ENCODE measurements around the gene STAT6.

DNA sequence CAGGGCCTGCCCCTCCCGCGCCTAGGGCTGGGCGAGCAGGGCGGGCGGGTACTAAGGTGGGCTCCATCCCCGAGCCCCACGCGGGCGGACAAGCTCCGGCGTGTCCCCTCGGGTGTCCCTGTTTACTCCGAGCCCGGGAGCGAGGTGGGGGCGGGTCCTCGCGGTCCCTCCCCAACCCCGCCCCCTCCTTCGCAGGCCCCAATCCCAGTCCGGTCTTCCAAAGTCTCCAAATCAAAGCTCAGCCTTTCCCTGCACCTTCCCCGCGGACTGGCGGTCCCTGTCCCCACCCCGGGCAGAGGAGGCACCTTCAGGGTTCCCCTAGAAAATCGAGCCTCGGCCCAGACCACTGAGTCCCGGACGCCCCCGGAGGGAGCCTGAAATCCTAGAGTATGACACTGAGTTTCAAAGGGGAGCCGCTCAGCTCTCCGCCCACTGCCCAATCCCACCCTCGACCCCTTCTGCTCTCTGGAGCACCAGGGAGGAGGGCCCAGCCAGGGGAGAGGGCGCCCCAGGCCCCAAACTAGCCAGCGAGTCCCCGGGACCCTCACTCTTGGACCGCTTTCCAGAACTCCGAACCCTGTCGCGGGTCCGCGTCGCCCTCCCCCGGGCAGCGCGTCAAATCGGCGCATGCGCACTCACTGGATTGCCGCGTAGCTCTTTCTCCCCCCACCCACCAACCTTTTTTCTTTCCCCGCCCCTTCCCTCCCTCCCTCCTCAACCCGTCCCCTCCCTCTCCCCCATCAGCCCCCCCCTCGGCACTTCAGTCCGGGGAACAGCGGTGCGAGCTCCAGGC is 16.8 kb upstream of the STAT6 start, which contains the start of gene LRP1:
- TF ChIP-seq, protein P1, sequence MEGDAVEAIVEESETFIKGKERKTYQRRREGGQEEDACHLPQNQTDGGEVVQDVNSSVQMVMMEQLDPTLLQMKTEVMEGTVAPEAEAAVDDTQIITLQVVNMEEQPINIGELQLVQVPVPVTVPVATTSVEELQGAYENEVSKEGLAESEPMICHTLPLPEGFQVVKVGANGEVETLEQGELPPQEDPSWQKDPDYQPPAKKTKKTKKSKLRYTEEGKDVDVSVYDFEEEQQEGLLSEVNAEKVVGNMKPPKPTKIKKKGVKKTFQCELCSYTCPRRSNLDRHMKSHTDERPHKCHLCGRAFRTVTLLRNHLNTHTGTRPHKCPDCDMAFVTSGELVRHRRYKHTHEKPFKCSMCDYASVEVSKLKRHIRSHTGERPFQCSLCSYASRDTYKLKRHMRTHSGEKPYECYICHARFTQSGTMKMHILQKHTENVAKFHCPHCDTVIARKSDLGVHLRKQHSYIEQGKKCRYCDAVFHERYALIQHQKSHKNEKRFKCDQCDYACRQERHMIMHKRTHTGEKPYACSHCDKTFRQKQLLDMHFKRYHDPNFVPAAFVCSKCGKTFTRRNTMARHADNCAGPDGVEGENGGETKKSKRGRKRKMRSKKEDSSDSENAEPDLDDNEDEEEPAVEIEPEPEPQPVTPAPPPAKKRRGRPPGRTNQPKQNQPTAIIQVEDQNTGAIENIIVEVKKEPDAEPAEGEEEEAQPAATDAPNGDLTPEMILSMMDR (IDR thresholded peaks at IDR 0.05), result no peak
- TF ChIP-seq, protein P2, sequence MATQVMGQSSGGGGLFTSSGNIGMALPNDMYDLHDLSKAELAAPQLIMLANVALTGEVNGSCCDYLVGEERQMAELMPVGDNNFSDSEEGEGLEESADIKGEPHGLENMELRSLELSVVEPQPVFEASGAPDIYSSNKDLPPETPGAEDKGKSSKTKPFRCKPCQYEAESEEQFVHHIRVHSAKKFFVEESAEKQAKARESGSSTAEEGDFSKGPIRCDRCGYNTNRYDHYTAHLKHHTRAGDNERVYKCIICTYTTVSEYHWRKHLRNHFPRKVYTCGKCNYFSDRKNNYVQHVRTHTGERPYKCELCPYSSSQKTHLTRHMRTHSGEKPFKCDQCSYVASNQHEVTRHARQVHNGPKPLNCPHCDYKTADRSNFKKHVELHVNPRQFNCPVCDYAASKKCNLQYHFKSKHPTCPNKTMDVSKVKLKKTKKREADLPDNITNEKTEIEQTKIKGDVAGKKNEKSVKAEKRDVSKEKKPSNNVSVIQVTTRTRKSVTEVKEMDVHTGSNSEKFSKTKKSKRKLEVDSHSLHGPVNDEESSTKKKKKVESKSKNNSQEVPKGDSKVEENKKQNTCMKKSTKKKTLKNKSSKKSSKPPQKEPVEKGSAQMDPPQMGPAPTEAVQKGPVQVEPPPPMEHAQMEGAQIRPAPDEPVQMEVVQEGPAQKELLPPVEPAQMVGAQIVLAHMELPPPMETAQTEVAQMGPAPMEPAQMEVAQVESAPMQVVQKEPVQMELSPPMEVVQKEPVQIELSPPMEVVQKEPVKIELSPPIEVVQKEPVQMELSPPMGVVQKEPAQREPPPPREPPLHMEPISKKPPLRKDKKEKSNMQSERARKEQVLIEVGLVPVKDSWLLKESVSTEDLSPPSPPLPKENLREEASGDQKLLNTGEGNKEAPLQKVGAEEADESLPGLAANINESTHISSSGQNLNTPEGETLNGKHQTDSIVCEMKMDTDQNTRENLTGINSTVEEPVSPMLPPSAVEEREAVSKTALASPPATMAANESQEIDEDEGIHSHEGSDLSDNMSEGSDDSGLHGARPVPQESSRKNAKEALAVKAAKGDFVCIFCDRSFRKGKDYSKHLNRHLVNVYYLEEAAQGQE (IDR thresholded peaks at IDR 0.05; ENCODE audit: insufficient read depth in 1 of 2, low read depth in 2 of 2, low read length in 1 of 2), result no peak
- TF ChIP-seq SIN3A (IDR thresholded peaks at IDR 0.05; ENCODE audit: borderline replicate concordance, insufficient read depth, low read depth, low read length), result no peak

Measured in Panc1 (cell line).